ENCODE measurements around the gene GPR25.

GPR25 gene

DNA sequence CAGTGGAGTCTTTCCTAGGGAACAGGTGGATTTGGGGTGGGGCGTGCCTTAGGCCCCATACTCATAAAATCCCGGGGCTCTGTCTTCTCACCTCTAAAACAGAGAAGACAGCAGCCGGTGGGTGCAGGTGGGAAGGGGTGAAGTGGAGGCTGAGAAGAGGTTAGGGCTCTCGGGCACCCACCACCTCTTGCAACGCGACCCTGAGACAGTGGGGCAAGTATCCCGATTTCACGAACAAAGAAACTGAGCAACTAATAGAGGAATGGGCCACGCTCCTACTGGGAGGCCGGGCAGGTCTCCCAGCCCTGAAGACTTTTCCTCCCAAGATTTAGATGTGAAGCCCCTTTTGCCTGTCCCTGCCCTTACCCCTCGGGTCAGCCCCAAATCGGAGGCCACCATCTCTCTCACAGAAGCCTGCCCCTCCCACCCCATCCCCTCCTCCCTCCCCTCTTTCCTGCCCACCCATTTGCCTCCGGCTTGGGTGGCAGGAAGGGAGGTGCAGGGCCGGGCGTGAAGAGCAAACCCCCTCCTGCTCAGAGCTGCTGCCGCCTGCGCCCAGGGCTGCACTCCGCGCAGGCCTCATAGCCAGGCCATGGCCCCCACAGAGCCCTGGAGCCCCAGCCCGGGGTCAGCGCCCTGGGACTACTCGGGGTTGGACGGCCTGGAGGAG is at the start of gene GPR25:
TSS of gene GPR25 (plus strand) at position 536 of the 670 bp plus-strand sequence. CDS start at position 593, 57 bp downstream.
- DNase-seq, result no peak

GRCh38 chr1:200831091-200831490 is 41.7 kb upstream of the GPR25 start:
- no peak for DNase-seq

DNA sequence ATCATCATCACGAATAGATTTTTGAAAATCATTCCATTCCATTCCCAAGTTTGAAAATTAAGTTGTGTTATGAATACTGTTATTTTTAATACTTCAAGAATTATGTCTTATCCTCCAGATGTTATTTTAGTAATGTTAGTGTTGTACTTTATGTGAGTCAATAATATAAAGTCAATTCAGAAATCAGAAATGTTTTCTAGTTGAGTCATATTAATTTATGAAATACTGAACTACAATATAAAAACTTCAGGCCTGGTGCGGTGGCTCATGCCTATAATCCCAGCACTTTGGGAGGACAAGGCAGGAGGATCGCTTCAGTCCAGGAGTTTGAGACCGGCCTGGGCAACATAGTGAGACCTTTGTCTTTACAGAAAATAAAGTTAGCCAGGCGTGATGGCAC is 38.4 kb upstream of the GPR25 start:
- no peak for DNase-seq

DNA sequence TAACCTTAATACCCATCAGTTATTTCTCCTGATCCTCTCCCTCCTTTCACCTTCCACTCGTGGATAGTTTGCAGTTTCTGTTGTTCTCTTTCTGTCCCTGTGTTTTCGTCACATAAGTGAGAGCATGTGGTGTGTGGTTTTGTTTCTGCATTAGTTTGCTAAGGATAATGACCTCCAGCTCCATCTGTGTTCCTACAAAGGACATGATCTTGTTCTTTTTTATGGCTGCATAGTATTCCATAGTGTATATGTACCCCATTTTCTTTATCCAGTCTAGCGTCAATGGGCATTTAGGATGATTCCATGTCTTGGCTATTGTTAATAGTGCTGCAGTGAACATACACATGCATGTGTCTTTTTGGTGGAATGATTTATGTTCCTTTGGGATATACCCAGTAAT is 36.6 kb upstream of the GPR25 start:
- no peak for DNase-seq

GRCh38 chr1:200837931-200838571 is 34.7 kb upstream of the GPR25 start:
- no peak for DNase-seq

GRCh38 chr1:200838676-200839445 is 33.9 kb upstream of the GPR25 start:
- DNase-seq, result no peak

DNA sequence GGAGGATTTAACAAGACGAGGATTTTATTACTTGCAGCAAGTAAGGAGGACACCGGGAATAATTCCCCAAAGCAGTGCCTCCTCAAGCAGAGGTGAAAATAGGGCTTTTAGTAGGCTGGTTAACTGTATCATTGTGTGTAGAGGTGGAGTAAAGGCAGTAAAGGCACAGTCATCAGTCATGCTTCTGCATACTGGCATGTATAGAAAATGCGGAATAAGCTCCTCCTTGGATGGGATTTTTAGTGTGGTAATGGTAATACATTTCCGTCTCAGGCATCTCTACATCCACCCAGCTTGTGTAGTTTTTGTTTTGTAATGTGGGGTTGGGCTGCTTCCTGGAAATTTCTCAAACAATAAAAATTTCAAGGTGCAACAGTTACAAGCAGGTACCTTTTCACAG is 27.4 kb upstream of the GPR25 start:
- no peak for DNase-seq

GRCh38 chr1:200846398-200846797 is 26.4 kb upstream of the GPR25 start:
- DNase-seq, result no peak

DNA sequence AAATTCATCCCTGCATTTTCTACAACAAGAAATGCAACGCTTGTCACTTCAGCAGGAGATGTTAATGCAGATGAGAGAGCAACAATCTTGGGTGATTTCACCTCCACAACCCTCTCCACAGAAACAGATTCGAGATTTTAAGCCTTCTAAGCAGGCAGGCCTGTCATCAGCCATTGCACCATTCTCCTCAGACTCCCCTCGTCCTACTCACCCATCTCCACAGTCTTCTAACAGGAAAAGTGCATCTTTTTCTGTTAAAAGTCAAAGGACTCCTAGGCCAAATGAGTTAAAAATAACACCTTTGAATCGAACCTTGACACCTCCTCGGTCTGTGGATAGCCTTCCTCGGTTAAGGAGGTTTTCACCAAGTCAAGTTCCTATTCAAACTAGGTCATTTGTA is 23.4 kb upstream of the GPR25 start:
- DNase-seq, result no peak

DNA sequence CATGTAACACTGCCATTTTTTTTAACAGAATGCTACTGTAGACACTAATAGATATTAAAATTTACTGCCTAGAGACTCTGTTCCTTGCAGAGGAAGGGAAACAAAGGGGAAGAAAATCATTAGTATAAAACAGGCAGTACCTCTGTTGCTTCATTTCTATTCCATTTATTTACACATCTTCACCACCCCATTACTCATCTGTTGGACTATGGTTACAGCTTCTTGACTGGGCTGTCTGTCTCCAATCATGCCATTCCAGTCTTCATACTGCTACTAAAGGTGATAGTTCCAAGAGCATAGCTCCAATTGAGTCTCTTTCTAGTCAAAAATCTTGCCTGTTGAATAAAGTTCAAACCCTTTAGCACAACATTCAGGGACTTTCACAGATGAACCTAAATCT is 22.2 kb upstream of the GPR25 start:
- DNase-seq, result no peak

DNA sequence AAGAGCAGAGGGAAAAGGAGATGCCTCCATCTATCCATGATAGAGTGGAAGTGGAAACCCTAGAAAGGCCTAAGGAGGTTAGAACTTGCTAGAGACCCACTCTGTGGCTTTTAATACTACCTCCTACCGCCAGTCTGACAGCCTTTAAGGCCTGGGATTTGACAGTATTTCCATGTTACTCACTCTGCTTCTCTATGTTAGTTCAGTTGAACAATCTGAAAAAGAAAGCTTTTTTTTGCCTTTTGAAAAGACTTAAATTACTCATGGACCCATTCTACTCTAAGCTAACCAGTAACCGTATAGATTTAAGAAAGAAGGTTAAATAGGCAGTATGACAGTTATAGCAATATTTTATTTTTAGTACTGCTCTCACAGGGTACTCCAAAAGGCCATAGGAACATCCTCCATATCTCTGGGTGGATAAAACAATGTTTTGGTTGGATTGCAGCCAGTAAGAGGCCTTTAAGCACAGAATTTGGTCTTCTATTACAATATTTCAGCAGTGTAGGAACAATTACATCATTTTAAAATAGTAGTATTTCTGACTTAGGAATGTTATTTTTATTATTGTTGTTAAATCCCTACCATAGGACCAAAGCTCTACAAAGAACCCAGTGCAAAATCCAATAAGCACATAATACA is 15.9 kb upstream of the GPR25 start:
- DNase-seq, result no peak

- no peak for DNase-seq
These were observed 15.0 kb upstream of the GPR25 start for GRCh38 chr1:200857804-200858203.

- DNase-seq, result no peak
These were observed 10.7 kb upstream of the GPR25 start for GRCh38 chr1:200861937-200862647.

- no peak for DNase-seq
These were observed 9.9 kb upstream of the GPR25 start for GRCh38 chr1:200862713-200863415.

DNA sequence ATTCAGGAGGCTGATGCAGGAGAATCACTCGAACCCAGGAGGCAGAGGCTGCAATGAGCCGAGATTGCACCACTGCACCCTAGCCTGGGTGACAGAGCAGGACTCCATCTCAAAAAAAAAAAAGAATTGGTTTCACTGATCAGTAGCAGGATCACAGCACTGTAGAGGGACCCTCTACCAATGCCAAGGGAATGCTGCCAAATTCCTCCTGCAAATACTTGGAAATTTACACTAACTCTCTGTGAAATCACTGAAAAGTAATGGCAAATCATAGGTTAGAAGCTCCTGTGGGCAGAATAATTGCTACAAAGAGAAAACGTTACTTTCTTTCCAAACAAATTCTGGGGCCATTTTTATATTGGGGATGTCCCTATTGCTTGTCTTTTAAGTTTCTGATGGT is 6.7 kb upstream of the GPR25 start:
- no peak for DNase-seq

DNA sequence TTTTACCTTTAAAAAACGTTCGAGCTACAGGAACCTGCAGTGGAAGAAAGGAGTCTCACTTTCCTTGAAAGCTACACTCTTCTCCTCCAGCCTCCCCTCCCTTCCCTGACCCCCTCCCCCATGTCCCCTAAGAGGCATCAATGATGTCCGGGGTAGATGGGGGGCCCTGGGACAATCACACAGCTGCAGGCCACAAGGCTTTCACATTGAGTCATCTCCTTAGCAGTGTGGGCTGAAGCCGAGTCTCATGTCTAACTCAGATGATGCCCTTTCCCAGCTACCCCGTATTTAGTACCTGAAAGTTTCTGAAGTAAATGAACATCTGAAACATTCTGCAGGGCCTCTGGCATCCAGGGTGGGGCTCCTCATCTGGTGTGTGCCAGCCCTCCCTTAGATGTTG is 6.3 kb upstream of the GPR25 start:
- DNase-seq, result peak in 1 of 2 donors; percentile 26

GRCh38 chr1:200867018-200867811 is 5.6 kb upstream of the GPR25 start:
- DNase-seq, result no peak

GRCh38 chr1:200869376-200869752 is 3.4 kb upstream of the GPR25 start:
- no peak for DNase-seq

DNA sequence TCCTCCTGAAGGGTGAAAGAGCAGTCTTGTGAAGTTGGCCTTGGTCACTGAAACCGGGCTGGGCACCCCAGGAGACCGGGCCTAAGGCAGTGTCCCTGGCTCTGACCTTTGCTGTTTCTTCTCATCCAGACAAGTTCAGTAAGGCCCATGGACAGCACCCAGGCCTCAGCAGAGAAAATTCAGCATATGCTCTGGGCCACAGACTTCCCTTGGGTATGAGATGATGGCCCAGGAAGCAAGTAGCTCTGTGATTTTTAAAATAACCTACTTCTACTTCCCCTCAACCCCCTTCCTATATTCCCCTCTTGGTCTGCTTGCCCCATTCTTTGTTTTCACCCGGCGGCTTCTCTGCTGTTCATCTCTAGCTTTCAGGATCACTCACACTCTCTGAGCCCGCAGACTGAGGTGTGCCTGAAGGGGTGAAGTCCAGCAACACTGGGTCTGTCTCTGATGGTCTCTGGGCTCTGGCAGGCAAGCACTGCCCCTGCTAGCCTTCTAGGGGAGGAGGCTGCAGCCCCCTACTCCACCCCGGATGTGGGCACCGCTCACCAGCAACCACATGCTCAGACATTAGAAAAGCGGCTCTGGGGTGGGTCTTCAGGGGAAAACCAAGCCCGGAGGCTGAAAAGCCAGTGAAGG is 2.9 kb upstream of the GPR25 start:
- no peak for DNase-seq

DNA sequence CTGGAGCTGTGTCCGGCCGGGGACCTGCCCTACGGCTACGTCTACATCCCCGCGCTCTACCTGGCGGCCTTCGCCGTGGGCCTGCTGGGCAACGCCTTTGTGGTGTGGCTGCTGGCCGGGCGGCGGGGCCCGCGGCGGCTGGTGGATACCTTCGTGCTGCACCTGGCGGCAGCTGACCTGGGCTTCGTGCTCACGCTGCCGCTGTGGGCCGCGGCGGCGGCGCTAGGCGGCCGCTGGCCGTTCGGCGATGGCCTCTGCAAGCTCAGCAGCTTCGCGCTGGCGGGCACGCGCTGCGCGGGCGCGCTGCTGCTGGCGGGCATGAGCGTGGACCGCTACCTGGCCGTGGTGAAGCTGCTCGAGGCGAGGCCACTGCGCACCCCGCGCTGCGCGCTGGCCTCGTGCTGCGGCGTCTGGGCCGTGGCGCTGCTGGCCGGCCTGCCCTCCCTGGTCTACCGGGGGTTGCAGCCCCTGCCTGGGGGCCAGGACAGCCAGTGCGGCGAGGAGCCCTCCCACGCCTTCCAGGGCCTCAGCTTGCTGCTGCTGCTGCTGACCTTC is 412 bp downstream of the GPR25 start:
- DNase-seq, result no peak

Data from activated CD4-positive, alpha-beta T cell treated with anti-CD3 and anti-CD28 coated beads for 4 hours (primary cell).